GM18867 (cell line): ENCODE data around the gene SCRN1.
"Not testable (repeated sequence)": the region's sequence is repeated elsewhere in the genome, so short reads cannot be mapped to it uniquely, and the experiment has no call there.

Experiments
- ATAC-seq: cut with Tn5 transposase; IDR thresholded peaks from one replicate; pipeline ENCODE4 v1.9.1; 2021; ENCODE audit warnings: mild to moderate bottlenecking, moderate library complexity; ENCODE audit not compliant: unreplicated experiment

Gene SCRN1

DNA sequence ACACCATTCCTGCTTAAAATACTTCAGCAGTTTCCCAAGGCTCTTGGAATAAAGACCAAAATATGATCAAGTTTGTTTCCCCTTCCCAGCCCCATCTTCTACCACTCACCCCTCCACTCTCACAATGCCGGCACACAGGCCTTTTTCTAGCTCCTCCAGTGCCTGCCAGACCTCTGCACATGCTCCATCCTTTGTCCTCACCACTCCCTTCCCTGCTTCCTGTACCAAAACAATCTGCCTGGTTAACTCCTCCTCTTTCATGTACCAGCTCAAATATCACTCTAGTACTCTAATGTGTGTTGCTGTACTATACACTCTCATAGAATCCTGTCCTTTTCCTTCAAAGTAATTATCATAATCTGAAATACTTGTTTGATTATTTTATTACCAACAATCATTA lies 19.4 kb downstream of the SCRN1 start:
- ATAC-seq, result no peak

DNA sequence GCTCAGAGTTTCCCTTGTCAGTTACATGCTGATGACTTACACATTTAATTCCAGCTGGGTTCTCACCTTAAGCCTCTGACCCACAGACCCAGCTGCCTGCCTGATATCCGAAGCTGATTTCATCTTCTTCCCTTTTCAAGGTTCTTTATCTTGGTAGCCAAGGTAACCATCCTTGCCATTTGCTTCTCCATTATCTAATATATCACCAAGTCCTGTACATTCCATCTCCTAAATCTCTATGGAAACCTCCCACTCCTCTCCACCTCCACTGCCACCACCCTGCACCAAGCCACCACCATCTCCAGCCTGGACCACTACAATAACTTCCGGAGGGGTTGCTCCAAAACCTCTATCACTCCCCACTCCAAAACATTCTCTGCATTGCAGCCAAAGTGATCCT lies 19.9 kb downstream of the SCRN1 start:
- ATAC-seq, result no peak

DNA sequence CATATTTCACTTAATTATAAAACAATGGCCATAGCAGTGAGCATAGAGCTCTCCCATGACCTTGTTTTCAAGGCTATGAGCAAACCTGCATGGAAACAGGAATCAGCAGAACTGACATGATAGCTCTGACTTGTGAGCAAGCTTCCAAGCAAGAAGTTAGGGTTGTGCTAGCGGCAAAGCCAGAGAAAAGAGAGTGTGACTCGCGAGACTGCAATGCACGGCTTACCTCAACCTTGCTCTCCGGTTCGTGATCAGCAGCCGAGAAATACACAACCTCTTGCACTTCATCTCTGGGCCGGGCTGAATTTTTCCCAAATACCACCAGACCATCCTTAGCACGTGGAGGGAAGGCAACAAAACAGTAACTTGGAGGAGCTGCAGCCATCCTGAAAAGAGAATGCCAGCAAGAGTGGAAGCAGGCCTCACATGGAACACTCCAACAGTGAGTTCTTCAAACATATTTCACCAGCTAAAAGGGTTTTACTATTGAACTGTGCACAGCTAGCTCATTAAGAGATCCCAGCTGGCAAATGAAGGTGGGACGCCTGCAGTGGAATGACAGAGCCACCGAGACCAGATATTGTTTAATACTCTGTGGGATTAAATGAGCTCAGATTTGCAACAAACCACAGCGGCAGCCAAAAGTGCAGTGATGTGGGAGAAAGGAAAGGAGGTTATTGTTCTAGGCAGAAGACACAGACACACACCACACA lies 20.8 kb downstream of the SCRN1 start:
- ATAC-seq, result no peak

DNA sequence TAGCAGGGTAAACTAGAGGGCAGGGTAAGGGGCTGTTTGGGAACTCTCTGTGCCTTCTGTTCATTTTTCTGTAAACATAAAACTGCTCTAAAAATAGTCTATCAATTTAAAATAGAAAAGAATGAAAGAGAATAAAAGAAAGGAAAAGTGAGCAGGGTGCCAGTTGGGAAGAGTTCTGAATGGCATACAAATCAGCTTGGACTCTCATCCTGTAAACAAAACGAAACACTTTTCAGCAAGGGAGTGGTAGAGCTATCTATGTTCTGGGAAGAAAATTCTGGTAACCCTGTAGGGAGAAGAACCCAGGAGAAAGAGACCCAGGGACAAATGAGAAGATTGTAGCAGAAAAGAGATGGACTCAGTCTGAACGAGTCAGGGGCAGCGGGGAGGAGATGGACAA lies 24.6 kb downstream of the SCRN1 start:
- ATAC-seq, result no peak

DNA sequence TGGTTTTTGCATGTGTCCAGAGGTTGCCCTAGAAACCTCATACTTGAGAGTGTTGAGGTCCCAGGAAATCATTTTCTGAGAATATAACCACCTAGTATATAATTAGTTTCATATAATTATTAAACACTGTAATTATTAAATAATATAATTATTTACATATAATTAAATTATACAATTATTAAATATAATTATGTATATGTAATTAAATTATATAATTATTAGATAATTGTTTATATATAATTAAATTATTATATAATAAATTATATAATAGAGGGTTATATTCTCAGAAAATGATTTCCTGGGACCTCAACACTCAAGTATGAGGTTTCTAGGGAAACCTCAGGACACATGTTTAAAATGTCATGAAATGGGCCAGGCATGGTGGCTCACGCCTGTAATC lies 27.6 kb downstream of the SCRN1 start:
- no peak for ATAC-seq

DNA sequence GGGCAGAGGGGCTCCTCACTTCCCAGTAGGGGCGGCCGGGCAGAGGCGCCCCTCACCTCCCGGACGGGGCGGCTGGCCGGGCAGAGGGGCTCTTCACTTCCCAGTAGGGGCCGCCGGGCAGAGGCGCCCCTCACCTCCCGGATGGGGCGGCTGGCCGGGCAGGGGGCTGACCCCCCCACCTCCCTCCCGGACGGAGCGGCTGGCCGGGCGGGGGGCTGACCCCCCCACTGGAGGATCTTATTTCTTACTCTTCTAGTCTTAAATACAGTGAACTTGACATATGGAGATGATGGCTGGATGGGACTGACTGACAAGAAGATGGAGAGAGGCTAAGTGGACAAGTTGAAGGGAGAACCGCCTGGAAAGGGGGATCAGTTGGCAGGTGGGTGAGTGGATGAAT lies 28.0 kb downstream of the SCRN1 start:
- not testable (repeated sequence) for ATAC-seq

- no peak for ATAC-seq
These were observed 30.8 kb downstream of the SCRN1 start for GRCh38 chr7:29958667-29959358.

DNA sequence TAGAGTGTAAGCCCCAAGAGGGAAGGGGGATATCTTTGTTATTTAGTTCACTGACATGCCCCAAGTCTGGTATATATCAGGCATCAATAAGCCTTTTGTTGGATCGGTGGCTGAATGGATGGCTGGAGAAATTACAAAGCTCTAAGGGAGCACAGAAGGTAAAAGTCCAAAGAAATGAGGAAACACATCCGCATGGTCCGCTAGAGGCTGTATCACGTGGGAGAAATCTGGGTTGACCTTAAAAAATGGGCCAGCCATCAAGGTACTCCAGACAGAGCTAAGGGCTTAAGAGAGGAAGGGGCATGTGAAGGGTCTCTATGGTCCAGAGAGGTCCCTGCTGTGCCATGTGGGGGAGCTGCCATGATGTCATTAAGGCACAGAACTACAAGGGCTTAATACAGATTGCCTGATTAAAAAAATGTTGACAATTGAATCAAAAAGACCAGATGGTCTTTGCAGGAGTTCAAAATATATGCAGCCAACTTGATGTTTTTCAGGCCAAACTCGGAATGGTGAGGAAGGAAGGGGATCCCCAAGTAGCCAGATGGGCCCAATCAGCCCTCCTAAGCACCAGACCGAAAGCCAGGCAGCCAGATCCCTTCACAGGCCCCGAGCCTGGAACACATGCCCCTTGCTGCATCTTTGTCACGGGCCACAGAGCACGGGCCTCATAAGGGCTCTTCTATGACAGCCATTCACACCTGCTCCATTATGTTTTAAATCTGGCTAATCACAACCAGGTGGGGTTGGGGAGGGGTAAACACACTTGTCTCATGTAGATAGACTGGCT lies 31.9 kb downstream of the SCRN1 start:
- no peak for ATAC-seq

DNA sequence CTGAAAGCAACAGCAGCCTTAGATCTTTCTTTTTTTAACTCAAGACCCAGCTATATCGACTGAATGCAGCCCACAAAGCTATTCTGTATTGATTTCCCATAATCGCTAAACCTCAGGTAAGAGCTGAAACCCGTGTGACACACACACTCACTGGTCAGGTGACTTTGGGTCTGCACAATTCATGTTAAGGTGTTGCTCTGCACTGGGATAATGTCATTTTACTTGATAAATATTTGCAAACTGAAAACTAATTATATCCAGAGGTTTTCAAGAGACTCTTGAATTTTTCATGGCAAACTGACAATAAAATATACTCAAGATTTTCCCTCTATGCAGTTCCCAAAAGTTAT lies 33.1 kb downstream of the SCRN1 start:
- ATAC-seq, result no peak

DNA sequence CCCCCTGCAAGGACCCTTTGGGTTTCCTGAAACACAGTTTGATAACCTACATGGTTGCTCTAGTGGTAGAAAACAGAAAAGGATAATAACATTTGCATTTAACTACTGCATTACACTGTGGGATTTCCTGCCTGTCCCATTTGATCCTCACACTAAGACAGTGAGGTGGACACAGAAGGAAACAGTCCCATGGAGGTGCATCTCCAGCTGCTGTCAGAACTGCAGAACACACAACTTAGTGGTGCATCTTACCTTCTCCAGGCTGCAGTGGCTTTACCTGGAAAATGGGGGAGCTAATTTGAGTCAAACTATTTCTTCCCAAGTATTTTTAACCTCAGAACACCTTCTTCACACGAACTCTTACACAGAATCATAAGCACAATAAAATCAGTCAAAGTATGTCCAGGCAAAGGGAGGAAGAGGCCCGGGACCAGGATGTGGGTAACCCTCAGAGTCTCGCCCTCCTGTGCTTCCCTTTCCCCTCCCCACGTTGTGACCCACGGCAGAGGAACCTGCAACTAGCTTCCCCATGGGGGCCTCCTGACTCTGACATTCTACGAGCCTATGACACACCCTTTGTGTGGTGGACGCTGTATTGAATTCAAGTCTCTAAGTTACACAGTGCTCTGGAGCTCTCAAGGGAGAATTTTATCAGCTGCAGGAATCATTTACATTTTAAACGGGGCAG lies 33.7 kb downstream of the SCRN1 start:
- ATAC-seq, result no peak

DNA sequence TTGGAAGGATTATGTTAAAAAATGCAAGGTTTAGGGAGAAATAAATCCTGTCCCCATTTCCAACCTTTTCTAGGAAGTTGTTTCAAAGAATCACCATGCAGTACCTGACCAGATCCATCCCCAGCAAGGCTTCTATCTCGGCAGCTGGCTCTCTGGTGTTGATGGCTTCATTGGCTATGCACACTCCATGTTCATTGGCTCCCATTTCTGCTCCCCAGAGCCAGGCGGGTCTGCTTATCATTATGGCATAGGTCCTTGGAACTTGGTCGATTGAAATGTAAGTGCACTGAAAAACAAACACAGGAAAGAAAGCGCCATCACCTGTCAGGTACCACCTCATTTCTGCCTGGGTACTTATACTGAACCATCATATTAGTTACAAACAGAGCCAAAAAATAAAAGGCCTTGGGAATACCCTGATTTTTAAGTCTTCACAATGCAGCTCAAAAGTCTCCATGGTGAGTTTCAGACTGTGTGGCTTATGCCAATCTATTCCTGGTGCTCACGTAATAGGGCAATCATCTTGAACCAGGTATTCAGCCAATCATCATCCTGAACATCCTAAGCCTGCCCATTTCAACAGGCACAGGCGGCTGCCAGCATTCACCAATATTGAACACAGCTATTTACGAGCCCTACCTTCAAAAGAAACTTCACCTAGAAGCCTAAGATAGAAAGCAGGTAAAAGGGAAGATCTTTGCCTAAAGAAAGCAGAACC lies 34.4 kb downstream of the SCRN1 start:
- no peak for ATAC-seq

DNA sequence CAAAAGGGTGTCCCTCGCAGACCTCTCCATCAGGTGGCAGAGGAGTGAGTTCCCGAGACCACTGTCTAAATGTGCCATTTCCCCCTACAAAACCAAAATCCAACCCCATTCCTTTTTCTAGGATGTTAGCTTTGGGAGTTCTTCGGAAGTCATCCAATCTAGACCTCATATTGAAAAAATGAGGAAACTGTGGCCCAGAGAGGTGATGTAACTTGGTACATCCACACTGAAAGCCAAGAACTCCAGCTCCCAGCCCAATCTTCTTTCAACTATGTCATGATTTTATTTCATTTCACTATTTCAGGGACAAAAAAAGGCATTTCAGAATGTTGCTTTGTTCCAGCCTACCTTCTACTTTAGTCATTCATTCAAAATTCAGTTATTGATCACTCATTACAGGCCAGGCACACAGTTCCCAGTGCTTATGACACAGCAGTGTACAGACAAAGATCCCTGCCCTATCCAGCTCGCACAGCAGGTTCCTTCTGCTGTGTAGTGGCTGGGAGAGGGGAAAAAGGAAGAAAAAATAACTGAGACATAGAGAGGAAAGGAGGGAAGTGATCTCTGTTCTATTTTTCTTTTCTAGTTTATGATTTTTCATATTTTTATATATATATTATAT lies 35.8 kb downstream of the SCRN1 start:
- no peak for ATAC-seq

DNA sequence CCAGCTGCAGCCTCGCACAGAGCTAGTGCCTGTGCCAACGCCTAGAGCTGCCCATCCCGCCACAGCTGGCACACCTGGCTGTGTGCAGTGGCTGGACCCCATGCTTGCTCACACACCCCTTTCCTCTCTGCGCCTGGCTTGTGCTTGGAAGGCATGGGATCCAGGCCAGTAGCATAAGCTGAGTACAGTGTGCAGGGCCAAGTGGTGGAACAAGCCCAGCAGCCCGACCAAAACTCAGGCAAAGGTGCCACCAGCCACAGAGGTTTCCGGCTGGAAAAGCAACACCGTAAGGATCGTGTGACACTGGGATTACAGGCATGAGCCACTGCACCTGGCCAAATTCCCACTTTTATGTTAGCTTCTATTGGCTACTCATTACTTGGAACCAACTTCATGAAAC lies 38.4 kb downstream of the SCRN1 start:
- ATAC-seq, result no peak

DNA sequence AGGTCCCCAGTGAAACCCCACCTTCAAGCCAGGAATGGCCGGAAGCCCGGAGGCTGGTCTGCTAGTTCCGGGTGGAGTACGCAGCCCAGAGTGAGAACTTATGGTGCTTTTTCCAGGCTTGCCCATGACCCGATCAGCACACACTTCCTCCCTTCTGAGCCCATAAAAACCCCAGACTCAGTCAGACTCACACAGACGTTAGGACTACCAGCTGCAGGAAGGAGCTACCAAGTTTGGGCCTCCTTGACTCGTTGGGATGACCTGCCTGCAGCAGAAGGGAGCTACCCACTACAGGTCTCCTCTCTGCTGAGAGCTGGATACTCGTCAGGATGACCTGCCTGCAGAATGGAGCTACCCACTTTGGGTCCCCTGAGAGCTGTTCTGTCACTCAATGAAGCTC lies 39.1 kb downstream of the SCRN1 start:
- ATAC-seq, result no peak

DNA sequence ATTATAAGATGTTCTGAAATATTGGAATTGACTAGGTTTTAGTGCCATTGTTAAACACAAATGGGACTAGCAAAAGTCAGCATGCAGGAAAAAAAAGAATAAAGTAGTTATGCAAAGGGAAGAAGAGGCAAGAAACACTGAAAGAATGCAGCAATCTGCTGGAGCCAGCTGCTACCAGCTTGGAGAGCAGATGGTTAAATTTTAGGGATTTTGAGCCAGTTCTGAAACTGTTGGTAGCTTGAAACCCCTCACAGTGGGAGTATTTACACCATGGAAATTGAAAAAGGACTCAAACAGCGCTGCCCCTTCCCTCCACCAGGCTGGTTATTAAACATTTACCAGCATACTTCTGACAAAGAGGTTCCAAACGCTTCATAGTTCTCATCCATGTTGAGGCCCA lies 41.0 kb downstream of the SCRN1 start:
- ATAC-seq, result no peak

- no peak for ATAC-seq
These were observed 43.0 kb downstream of the SCRN1 start for GRCh38 chr7:29946428-29947186.

DNA sequence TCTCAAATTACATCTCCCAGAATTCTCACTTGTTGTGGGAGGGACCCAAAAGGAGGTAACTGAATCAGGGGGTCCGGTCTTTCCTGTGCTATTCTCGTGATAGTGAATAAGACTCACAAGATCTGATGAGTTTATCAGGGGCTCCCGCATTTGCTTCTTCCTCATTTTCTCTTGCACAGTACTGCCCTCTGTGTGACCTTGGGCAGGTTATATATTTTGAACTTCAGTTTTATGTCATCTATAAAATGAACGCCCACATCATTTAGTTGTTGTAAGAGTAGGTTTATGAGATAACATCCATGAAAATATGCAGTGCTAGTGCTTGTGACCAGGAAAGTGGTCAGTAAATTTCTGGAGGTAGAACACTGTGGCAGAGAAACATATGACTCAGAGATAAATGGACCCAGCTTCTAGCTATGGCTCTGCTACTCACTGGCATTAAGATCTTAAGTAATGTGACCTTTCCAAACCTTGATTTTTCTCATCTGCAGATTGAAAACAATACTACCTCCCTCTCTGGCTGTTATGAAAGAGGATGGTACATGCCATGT lies 44.3 kb downstream of the SCRN1 start:
- no peak for ATAC-seq

DNA sequence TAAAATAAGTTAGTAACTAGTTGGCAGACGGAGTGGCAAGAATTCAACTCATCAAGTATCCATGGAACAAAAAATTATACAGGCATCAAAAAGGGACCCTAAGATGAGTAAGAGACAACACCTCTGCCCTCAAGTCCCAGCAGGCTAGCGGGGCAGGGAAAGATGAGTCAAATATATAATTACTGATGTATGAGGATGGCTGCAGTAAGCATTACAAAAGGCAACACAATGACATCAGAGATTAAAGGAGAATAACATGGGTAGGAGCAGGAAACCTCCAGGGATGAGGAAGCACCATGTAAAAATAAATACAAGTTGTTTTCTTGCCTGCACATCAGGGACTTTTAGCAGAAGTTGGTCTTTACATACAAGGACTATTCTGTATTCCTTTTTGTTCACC lies 49.4 kb downstream of the SCRN1 start:
- ATAC-seq, result no peak

GRCh38 chr7:29937132-29937531 lies 52.5 kb downstream of the SCRN1 start:
- ATAC-seq, result no peak
